OCI-LY3 (cell line): ENCODE results near the gene GRIP1.

Source experiments
- H2AFZ ChIP-seq: fragments of 200-600, 300-600 bp; shearing (Covaris generic); 2 replicates; pipeline ENCODE4 v1.6.0; 2014; ENCODE audit warnings: antibody characterized with exemption, low read depth, low read length
- H3K27ac ChIP-seq: fragments of 200-600, 300-600 bp; sonication (generic); 2 replicates; pipeline ENCODE4 v1.5.1; 2014; ENCODE audit warnings: mild to moderate bottlenecking, low read length, moderate library complexity, mixed read lengths
- H3K27me3 ChIP-seq: fragments of 200-600, 300-600 bp; sonication (generic); 2 replicates; pipeline ENCODE4 v1.6.1; 2014; ENCODE audit warnings: low read depth, low read length, mixed read lengths
- H3K36me3 ChIP-seq: fragments of 200-600, 300-600 bp; sonication (generic); replicated peaks from 2 replicates; pipeline ENCODE3; 2014; ENCODE audit warnings: low read depth, low read length, mixed read lengths
- H3K4me1 ChIP-seq: fragments of 300-600, 200-600 bp; sonication (generic); 2 replicates; pipeline ENCODE4 v1.6.1; 2014; ENCODE audit warnings: low read length, mixed read lengths
- H3K4me2 ChIP-seq: fragments of 200-600, 300-600 bp; sonication (generic); 2 replicates; pipeline ENCODE4 v1.6.1; 2014; ENCODE audit warnings: low read length, mixed read lengths
- H3K4me3 ChIP-seq: fragments of 300-600, 200-600 bp; sonication (generic); 2 replicates; pipeline ENCODE4 v1.5.1; 2014; ENCODE audit warnings: antibody characterized with exemption, mild to moderate bottlenecking, low read length, moderate library complexity
- H3K79me2 ChIP-seq: fragments of 300-600, 200-600 bp; shearing (Covaris generic); 2 replicates; pipeline ENCODE4 v1.6.1; 2014; ENCODE audit warnings: mild to moderate bottlenecking, low read length, mixed read lengths
- H3K9ac ChIP-seq: fragments of 300-600, 200-600 bp; shearing (Covaris generic); 2 replicates; pipeline ENCODE4 v1.6.0; 2014; ENCODE audit warnings: mild to moderate bottlenecking, low read length, moderate library complexity
- H3K9me3 ChIP-seq: fragments of 200-600, 300-600 bp; shearing (Covaris generic); 2 replicates; pipeline ENCODE4 v1.6.1; 2014; ENCODE audit warnings: low read length, mixed read lengths; ENCODE audit not compliant: insufficient read depth
- H4K20me1 ChIP-seq: fragments of 200-600, 300-600 bp; sonication (generic); 2 replicates; pipeline ENCODE4 v1.6.1; 2016; ENCODE audit warnings: low read length, mixed read lengths; ENCODE audit not compliant: insufficient read depth
- EZH2phosphoT487 ChIP-seq: fragments of 200-600 bp; shearing (Covaris generic); IDR thresholded peaks from 2 replicates; pipeline ENCODE4 v1.6.1; 2018; ENCODE audit warnings: antibody characterized with exemption, mixed run types, low read depth
- TF ChIP-seq, protein P1 (sequence below): fragments of 200-600, 300-600 bp; sonication (generic); IDR thresholded peaks from 2 replicates; pipeline ENCODE4 v1.5.1; 2014; ENCODE audit warnings: antibody characterized with exemption, low read length, low read depth

Gene GRIP1

DNA sequence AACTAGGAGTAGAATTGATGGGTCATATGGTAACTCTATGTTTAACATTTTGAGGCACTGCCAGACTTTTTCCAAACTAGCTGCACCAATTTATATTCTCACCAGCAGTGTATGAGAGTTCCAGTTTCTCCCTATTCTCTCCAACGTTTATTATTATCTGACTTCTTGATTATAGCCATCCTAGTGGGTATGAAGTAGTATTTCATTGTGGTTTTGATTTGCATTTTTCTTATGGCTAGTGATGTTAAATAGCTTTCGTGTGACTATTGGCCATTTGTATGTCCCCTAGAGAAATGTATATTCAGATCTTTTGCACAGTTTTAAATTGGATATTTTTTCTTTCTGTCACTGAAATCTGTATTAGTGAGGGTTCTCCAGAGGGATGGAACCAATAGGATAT lies 338.7 kb downstream of the GRIP1 start:
- Histone ChIP-seq H3K9me3 (no peaks in the 10 kb centered on the region), H3K36me3 (peaks cover 11% of the 10 kb centered on the region), H3K4me3 (no peak overlapping the region), H3K27me3 (no peaks in the 10 kb centered on the region), H3K4me2 (no peak overlapping the region), H2AFZ (no peak overlapping the region), H4K20me1 (no peaks in the 10 kb centered on the region), H3K27ac (no peak overlapping the region), H3K4me1 (no peaks in the 10 kb centered on the region), H3K79me2 (no peaks in the 10 kb centered on the region), H3K9ac (no peak overlapping the region)
- no peak for TF ChIP-seq EZH2phosphoT487
- TF ChIP-seq, protein P1, sequence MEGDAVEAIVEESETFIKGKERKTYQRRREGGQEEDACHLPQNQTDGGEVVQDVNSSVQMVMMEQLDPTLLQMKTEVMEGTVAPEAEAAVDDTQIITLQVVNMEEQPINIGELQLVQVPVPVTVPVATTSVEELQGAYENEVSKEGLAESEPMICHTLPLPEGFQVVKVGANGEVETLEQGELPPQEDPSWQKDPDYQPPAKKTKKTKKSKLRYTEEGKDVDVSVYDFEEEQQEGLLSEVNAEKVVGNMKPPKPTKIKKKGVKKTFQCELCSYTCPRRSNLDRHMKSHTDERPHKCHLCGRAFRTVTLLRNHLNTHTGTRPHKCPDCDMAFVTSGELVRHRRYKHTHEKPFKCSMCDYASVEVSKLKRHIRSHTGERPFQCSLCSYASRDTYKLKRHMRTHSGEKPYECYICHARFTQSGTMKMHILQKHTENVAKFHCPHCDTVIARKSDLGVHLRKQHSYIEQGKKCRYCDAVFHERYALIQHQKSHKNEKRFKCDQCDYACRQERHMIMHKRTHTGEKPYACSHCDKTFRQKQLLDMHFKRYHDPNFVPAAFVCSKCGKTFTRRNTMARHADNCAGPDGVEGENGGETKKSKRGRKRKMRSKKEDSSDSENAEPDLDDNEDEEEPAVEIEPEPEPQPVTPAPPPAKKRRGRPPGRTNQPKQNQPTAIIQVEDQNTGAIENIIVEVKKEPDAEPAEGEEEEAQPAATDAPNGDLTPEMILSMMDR: no peak

- H3K4me1 ChIP-seq: no peaks in the 10 kb centered on the region
- no peak overlapping the region for H2AFZ ChIP-seq
- no peaks in the 10 kb centered on the region for H3K79me2 ChIP-seq
- TF ChIP-seq, protein P1: no peak
- TF ChIP-seq EZH2phosphoT487: no peak
- H3K4me3 ChIP-seq: no peak overlapping the region
- peaks cover 11% of the 10 kb centered on the region for H3K36me3 ChIP-seq
- no peaks in the 10 kb centered on the region for H3K27me3 ChIP-seq
- H3K9ac ChIP-seq: no peak overlapping the region
- no peak overlapping the region for H3K27ac ChIP-seq
- no peak overlapping the region for H3K4me2 ChIP-seq
- H3K9me3 ChIP-seq: no peaks in the 10 kb centered on the region
- no peaks in the 10 kb centered on the region for H4K20me1 ChIP-seq
Measured at GRCh38 chr12:66337381-66338010, 341.4 kb downstream of the GRIP1 start.

DNA sequence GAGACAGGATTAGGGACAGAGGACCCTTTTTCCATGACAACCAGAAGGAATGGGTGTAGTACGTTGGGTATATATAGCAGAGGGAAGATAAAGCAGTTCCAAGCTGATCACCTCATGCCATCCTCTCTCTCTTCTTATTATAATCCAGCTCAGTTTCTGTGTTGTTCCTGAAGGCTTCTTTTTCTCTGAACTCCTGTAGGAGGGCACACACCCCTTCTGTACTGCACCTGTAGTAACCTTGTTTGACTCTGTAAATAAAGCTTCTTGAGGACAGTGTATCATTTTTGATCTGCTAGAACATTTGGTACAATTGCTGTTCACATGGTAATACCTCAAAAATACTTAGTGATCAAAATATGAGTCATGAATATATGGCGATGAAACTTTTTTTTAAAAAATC lies 343.1 kb downstream of the GRIP1 start:
- Histone ChIP-seq H3K27me3 (no peaks in the 10 kb centered on the region), H3K36me3 (peaks cover 8% of the 10 kb centered on the region), H3K9me3 (no peaks in the 10 kb centered on the region), H3K9ac (no peak overlapping the region), H4K20me1 (no peaks in the 10 kb centered on the region), H3K27ac (no peak overlapping the region), H3K4me2 (no peak overlapping the region), H3K79me2 (no peaks in the 10 kb centered on the region), H3K4me1 (no peaks in the 10 kb centered on the region), H3K4me3 (no peak overlapping the region), H2AFZ (no peak overlapping the region)
- TF ChIP-seq, protein P1: no peak
- TF ChIP-seq EZH2phosphoT487: no peak

GRCh38 chr12:66331814-66332213 lies 347.1 kb downstream of the GRIP1 start:
- Histone ChIP-seq H3K79me2 (no peaks in the 10 kb centered on the region), H3K4me3 (no peak overlapping the region), H3K9me3 (no peaks in the 10 kb centered on the region), H4K20me1 (no peaks in the 10 kb centered on the region), H3K27ac (no peak overlapping the region), H3K4me2 (no peak overlapping the region), H3K9ac (no peak overlapping the region), H3K4me1 (no peaks in the 10 kb centered on the region), H3K36me3 (peaks cover 5% of the 10 kb centered on the region), H2AFZ (no peak overlapping the region), H3K27me3 (no peaks in the 10 kb centered on the region)
- TF ChIP-seq, protein P1: no peak
- no peak for TF ChIP-seq EZH2phosphoT487
